H1 (cell line): ENCODE results near the gene SVOPL. TPM values are rescaled to one million over a fixed set of nuclear protein-coding genes. Genes with fewer than 3 reads are reported as not detected.

Experiments used
- CHD7 ChIP-seq: fragments of 300-600 bp; sonication (generic); IDR thresholded peaks from 2 replicates; pipeline ENCODE4 v1.7.1; 2012; ENCODE audit warnings: low read length, moderate library complexity, mild to moderate bottlenecking, inconsistent platforms; ENCODE audit not compliant: insufficient replicate concordance
- TBP ChIP-seq: IDR thresholded peaks from 2 replicates; pipeline ENCODE4 v1.6.1; 2011; ENCODE audit warnings: low read depth, low read length, improper control_type of control experiment
- polyA plus RNA-seq, 7 experiments: library from polyadenylated mRNA; depleted of rRNA in 3 of 7; stranded (reverse) in 5 of 7; unstranded in 2 of 7; fragments of >200 nt in 5 of 7; fragments of 200-250 nt in 2 of 7; gene quantifications; 1 replicate in 5 of 7; 2 replicates in 1 of 7; 4 replicates in 1 of 7; pipeline versions ENCODE4 v1.2.1 to v1.2.3, GENCODE V29; 2011 to 2013; ENCODE audit warnings: missing spikeins in 2 of 7, mixed read lengths in 2 of 7
- total RNA-seq: library from RNA; stranded (reverse); fragmentation: NEBNext Ultra II Directional; extraction: Animal tissue kit (Norgen Biotek cat#: 25700); gene quantifications from 2 replicates; pipeline ENCODE4 v1.2.1, GENCODE V29; 2021
- TF ChIP-seq, protein P1 (sequence below): IDR thresholded peaks from 2 replicates; pipeline ENCODE4 v1.6.1; 2012; ENCODE audit warnings: inconsistent platforms

SVOPL gene
- total and polyA plus RNA-seq, 2 of the 8 experiments (the other 6 are each of a cell fraction or from before 2014, with no cell fraction given) = 1.1 to 1.4 TPM

DNA sequence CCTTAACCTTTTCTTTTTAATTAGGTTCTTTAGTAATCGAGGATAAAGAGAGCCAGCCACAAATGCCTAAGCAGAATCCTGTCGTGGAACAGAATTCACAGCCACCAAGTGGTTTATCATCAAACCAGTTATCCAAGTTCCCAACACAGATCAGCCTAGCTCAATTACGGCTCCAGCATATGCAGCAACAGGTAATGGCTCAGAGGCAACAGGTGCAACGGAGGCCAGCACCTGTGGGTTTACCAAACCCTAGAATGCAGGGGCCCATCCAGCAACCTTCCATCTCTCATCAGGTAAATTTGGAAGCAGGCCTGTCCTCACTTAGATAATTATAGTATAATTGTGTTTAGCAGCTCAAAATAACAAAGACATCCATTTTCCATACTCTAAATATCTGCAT lies 146.5 kb downstream of the SVOPL start (continued):
- TF ChIP-seq CHD7 (no peak), TBP (no peak)
- TF ChIP-seq, protein P1, sequence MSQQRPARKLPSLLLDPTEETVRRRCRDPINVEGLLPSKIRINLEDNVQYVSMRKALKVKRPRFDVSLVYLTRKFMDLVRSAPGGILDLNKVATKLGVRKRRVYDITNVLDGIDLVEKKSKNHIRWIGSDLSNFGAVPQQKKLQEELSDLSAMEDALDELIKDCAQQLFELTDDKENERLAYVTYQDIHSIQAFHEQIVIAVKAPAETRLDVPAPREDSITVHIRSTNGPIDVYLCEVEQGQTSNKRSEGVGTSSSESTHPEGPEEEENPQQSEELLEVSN = no peak
